Activated effector memory CD4-positive, alpha-beta T cell treated with anti-CD3 and anti-CD28 coated beads, Interleukin-2, amount 50 U/mL, for 16 hours (primary cell): ENCODE results near the gene CKLF.
"Not testable (repeated sequence)": the region's sequence is repeated elsewhere in the genome, so short reads cannot be mapped to it uniquely, and the experiment has no call there.

ENCODE experiments used
- DNase-seq: peaks from one replicate; pipeline ENCODE4 v3.0.0-alpha.2; 2020

CKLF gene

DNA sequence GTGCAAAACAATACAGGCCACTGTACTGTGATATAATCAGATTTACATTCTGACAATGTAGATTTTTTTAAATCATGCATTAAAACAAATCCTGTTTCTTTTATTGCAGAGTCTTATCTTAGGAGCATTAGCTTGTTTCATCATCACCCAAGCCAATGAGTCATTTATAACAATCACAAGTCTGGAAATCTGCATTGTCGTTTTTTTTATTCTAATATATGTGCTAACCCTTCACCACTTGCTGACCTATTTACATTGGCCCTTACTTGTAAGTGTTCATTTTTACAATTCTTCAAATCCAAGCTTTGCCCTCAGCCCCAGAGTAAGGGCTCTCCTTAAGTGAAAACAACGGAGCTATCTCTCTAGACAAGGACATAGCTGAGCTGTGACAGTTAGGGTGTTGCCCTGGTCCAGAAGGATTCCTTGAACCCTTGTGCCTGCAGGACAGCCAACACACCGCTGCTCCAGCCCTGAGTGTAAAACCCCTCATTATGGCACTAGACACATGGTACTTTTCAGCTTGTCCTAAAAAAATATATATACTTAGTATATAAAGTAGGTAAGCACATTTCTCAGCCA lies 17.5 kb downstream of the CKLF start:
- no peak for DNase-seq

GRCh38 chr16:66572356-66572755 lies 20.0 kb downstream of the CKLF start:
- DNase-seq: no peak

DNA sequence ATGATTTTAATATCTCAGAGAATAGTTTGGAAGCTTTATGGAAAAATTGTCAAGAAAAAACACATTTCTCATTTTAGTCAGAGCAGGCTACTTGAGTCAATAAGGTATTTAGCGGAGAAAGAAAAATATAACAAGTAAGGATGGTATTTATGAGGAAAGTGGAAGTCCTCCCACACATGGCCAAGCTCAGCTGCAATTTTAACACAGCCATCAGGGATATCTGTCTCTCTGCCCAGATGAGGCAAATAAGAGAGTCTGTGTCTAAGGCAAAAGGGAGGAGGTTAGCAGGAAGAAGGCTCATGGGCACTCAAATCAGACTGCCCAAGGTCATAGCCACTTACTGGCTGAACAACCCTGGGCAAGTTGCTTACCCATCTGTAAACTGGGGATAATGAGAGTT lies 21.7 kb downstream of the CKLF start:
- no peak for DNase-seq

DNA sequence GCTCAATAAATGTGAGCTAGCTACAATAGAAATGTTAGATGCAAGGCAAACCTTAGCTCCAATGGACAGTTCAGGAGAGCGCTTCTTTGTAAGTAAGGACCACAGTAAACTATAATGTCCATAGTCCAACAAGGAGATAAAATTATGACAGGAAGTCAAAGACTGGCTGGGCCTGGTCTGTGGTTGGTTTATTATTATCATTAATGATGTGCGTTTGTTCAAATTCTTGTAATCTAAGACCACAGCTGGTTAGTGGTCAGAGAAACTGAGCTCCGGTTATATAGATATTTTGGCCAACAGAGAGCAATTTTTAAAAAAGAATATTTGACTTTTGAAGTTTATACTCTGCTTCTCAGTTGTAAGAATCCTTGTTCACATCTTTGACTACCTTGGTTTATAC lies 22.2 kb downstream of the CKLF start:
- no peak for DNase-seq

- DNase-seq: no peak
Observed at GRCh38 chr16:66575060-66575459, 22.7 kb downstream of the CKLF start.

GRCh38 chr16:66576296-66576695 lies 23.9 kb downstream of the CKLF start:
- DNase-seq: no peak

DNA sequence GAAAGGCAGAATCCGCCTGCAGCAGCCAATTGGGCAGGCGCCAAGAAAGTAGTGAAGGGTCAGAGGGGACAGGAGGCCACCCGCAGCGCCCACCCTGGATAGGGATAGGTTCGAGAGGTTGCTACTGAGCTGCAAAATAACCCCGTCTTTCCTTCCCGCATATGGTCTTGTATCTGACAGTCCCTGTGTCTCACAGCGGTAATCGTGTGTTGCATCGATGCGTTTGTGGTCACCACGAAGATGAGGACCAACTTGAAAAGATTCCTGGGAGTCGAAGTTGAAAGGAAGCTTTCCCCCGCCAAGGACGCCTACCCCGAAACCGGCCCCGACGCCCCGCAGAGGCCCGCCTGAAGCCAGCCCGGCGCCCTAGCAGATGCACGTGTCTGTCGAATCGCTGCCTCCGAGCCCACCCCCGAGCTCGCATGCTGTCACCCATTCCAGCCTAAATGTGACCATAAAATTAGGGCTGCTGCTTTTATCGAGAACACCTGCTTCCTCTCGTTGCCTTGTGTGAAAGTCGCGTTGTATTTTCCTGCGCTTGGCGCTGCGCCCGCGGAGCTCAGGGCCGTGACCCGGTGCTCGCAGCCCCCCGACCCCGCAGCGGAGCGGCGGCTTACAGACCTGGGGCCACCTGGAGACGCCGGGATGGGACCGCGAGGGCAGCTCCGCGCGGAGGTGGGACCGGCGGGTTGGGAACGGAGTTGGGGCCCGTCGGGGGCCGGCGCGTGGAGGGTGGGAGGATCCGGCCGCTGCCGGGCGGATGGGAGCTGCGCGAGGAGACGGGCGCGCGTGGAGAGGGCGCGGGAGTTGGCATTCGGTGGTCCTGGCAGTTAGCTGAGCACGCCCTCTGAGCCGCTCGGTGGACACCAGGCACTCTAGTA lies 26.5 kb downstream of the CKLF start, which contains the start of gene CMTM2:
TSS of gene CMTM2 (plus strand) at position 813 of the 881 bp plus-strand sequence. CDS start 145 bp downstream, outside the sequence.
- DNase-seq: no peak

GRCh38 chr16:66580605-66581209 lies 28.3 kb downstream of the CKLF start:
- DNase-seq: no peak

DNA sequence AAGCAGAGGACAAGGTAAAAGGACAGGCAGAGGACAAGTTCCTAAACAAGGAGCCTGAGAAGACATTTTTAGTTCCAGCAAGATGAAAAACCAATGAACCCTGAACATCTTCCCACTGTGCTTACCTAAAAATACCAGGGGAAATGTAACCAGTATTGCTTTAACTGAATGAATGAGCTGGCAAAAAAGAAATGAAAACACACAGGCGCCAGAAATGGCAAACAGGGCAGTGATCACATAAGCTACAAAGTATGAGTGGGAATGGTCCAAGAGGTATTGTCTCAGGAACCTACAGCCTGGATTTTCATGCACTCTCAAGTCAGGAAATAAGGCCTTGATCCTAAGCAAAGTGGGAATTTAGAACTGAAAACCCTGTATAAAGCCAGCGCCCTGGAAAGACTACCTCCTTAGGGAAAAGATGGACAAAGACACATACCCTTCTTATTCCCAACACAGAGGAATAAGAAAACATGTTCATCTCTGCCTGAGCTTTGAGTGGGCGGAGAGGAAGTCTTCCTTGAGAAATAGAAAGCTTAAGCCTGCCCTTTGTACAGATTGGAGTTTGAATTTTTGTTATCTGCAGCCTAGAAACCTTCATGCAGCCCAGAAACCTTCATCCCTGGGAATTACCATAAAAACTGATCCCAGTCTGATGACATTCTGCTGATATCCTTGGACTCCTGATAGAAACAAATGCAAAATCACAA lies 29.0 kb downstream of the CKLF start:
- DNase-seq: no peak

DNA sequence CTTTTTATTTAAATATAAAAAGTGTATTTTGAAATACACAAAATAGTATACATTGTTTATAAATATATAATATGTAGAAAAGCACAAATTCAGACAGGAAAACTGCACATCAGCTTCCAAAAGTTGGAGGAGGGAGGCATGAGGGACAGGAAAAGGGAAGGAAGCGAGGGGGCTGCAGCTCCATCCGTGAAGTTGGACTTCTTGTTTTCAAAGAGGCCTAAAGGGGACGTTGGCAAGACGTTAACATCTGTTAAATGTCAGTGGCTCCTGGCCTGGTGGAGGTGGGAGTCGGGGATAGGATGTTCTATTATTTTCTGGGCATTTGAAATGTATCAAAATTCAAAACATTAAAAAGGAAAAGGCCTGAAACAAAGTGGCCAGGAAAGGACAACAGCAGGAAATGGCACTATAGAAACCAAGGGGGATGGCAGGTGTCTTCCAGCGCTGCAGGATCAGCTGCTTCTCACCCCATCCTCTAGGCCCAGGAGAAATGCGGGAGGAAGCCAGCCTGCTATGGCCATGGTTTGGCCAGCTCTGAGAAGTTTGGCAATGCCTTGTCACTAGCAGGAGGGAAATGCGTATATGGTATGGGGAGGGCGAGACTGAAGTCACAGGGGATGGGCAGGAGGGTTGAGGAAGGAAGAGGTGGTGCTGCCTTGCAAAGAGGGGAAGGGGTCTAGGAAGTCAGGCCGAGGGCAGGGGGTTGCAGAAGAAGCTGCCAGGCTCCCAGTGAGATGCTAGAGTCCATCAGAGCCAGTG lies 33.3 kb downstream of the CKLF start:
- no peak for DNase-seq

GRCh38 chr16:66587881-66588600 lies 35.7 kb downstream of the CKLF start:
- no peak for DNase-seq

- DNase-seq: peak; percentile 83
Observed at GRCh38 chr16:66588981-66589713, 36.8 kb downstream of the CKLF start.

GRCh38 chr16:66590322-66590721 lies 37.9 kb downstream of the CKLF start:
- DNase-seq: no peak

DNA sequence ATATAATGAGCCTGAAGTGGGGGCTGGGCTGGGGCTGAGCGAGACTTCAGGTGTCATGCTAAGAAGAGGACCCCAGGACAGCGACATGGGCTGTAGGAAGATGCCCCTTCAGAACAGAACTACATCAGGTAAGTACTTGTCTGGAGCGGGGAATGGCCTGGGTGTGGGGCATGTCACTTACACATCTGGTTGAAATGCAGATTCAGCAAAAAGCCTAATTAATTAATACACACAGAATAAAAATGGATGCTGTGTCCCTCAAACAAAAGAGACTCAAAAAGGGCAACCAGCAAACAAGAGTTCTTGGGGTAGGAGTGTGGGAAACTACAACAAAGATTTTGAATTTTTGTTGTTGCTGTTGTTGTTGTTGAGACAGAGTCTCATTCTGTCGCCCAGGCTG lies 38.6 kb downstream of the CKLF start:
- DNase-seq: no peak

GRCh38 chr16:66592241-66592640 lies 39.9 kb downstream of the CKLF start:
- DNase-seq: no peak

DNA sequence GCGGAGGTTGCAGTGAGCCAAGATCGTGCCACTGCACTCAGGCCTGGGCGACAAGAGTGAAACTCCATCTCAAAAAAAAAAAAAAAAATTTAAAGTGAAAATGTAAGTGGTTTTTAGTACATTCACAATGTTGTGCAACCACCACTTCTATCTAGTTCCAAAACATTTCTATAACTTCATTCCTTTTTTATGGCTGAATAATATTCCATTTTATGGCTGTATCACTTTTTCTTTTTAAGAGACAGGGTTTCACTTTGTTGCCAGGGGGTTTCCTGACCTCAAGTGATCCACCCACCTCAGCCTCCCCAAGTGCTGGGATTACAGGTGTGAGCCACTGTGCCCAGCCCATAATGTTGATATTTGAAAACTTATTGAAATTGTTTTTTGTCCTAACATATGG lies 40.4 kb downstream of the CKLF start:
- no peak for DNase-seq

DNA sequence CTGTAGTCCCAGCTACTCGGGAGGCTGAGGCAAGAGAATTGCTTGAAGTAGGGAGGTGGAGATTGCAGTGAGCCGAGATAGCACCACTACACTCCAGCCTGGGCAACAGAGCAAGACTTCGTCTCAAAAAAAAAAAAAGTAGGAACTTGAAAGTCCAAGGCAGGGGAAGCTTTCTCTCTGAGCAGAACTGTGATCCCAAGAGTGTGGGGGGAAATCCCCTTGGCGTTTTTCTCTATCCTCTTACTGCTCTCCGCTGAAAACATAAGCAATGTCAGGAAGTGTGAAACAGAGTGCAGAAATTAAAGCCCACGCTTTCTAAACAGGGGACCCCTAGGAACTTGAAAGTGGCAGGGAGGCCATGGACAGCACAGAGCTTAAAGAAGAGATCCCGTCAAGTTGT lies 42.4 kb downstream of the CKLF start:
- no peak for DNase-seq

- not testable (repeated sequence) for DNase-seq
Observed at GRCh38 chr16:66596559-66596958, 44.2 kb downstream of the CKLF start.

GRCh38 chr16:66596986-66597848 lies 44.8 kb downstream of the CKLF start:
- DNase-seq: no peak

- DNase-seq: no peak
Observed at GRCh38 chr16:66598111-66598510, 45.7 kb downstream of the CKLF start.
